Measurements from ENCODE around the gene DNAJB8.

Gene DNAJB8

GRCh38 chr3:128464188-128464587, 2.5 kb downstream of the DNAJB8 start:
- no peak for DNase-seq (ENCODE audit: low read depth)

- DNase-seq (ENCODE audit: low read depth), result no peak
These were observed 2.9 kb downstream of the DNAJB8 start for GRCh38 chr3:128463771-128464170.

GRCh38 chr3:128463354-128463753, 3.3 kb downstream of the DNAJB8 start:
- DNase-seq (ENCODE audit: low read depth), result no peak

GRCh38 chr3:128462931-128463330, 3.8 kb downstream of the DNAJB8 start:
- no peak for DNase-seq (ENCODE audit: low read depth)

GRCh38 chr3:128462341-128462910, 4.3 kb downstream of the DNAJB8 start:
- DNase-seq (ENCODE audit: low read depth), result no peak

DNA sequence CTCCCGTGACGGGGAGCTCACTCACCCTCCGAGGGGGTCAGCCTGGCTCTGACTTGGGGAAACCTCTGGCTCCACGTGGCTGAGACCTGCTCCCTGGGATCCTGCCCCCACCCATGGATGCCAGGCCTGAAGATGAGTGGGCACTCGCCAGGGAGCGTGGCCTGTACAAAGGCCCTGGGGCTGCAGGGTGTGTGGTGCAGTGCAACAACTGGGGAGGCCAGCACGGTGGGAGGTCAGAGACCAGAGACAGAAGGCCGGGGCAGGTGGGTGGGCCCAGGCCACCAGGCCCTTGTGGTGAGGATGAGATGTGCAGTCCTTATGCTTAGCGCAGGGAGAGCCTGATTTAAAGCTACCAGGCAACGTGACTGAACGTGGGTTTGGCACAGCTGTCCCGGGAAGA, 5.0 kb downstream of the DNAJB8 start:
- no peak for DNase-seq (ENCODE audit: low read depth)

DNA sequence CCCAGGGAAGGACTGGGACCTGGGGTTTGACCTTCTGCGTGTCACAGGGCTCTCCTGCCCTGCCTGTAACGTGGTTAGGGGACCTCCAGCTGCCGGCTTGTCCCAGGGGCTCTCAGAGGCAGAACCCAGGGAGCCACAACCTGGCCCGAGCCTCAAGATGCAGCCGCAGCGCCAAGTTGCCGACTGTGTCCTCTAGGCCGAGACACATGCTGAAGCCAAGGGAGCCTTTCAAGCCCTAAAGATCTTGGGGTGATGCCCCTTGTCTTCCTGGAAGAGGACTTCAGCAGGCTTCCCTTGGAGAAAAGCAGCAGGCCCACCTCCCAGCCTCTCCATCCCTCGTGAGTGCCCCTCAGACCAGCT, 7.2 kb downstream of the DNAJB8 start:
- no peak for DNase-seq (ENCODE audit: low read depth)

- no peak for DNase-seq (ENCODE audit: low read depth)
These were observed 7.8 kb downstream of the DNAJB8 start for GRCh38 chr3:128458746-128459460.

DNA sequence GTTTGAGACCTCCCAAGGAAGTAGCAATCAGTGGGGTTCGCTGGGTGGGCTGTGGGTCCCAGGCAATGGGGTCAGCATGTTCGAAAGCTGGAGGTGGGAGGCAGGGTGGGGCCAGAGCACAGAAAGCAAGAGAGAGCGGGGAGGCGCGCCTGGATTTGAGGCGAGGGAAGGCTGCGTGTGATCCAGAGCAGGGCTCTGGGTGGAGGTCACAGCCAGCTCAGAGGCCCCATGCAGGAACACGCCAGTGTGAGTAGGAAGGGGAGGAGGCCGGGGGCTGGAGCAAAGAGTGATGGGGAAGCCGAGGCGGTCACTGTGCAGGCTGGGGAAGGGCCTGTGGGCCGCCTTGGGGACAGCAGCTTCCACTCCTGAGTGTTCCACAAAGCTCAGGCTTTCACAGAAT, 8.8 kb downstream of the DNAJB8 start:
- no peak for DNase-seq (ENCODE audit: low read depth)

- DNase-seq (ENCODE audit: low read depth), result no peak
These were observed 9.6 kb downstream of the DNAJB8 start for GRCh38 chr3:128456776-128457715.

GRCh38 chr3:128455786-128456748, 10.6 kb downstream of the DNAJB8 start:
- no peak for DNase-seq (ENCODE audit: low read depth)

- no peak for DNase-seq (ENCODE audit: low read depth)
These were observed 11.6 kb downstream of the DNAJB8 start for GRCh38 chr3:128455116-128455515.

DNA sequence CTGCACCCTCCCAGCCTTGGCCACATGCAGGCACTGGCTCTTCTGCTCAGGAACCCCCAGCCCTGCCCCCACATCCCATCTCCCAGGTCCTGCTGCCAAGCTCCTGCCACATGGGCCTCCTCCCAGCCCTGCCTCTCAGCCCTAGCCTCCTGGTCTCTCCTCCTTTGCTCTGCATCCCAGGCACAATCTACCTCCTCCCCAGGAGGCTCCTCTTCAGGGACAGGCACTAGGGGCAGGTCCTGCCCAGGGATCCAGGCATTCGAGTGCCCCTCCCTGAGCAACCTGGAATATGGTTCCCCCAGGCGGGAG, 12.4 kb downstream of the DNAJB8 start:
- DNase-seq (ENCODE audit: low read depth), result no peak

- no peak for DNase-seq (ENCODE audit: low read depth)
These were observed 13.0 kb downstream of the DNAJB8 start for GRCh38 chr3:128453501-128454309.

DNA sequence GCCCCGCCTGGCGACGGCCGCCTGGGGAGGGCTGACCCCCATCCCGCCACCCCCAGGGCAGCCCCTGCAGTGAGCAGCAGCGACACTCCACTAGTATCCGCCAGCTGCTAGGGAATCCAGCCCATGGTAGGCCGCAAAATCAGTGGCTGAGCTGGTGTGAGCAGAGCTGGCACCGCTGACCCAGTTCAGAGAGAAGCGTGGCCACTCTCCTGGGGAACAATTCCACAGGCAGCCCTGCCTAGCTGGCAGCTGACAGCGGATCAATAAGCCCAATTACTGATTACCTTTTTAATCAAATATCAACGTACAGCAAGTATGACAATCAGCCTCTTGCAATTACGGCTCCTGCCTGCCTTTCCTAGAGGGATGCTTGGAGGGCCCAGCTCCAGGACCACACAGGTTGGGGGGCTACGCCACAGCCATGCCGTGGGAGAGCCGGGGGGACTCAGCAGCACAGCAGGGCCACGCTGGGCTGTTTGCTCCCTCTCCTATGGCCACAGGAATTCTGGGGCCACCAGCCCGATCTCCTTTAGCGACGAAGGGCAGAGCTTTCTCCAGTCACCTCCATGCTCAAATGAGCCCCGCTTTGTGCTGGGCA, 13.9 kb downstream of the DNAJB8 start:
- no peak for DNase-seq (ENCODE audit: low read depth)

DNA sequence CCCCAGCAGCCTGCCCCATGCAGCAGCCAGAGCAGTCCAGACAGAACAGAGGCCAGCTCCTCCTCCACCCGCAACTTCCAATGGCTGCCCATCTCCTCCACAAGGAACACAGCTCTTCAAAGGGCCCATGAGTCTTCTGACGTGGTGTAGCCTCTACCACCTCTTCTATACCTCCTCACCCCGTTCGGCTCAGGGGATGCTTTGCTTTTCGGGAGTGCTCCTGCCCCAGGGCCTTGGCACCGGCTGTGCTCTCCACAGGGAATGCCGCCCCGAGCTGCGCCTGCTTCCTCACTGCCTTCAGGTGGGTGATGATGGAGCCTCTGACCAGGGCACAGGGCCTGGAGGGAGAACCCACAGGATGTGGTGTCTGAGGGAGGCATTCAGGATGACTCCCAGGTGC, 14.6 kb downstream of the DNAJB8 start:
- DNase-seq (ENCODE audit: low read depth), result no peak

DNA sequence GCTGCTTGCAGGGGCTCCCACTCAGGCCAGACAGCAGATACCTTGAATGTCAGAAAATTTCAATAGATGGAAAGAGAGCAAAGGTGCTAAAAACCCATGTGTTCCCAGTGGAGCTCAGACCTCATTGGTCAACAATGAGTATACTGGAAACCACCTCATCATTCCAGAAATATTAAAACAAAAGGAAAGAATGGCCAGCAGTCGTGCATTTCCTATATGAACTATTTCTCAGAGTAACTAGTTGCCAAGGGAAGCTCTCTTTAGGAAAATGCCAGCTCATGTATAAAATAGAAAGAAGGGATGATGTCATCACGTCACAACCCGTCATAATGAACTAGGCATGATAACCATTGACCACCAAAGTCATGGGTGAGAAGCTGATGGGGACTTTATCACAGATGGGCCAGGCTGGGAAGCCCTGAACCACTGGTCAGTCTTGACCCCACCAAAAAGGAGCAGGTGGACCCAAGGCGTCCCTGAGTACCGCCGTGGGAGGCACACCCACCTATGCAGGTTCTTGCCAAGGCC, 17.5 kb downstream of the DNAJB8 start:
- no peak for DNase-seq (ENCODE audit: low read depth)

DNA sequence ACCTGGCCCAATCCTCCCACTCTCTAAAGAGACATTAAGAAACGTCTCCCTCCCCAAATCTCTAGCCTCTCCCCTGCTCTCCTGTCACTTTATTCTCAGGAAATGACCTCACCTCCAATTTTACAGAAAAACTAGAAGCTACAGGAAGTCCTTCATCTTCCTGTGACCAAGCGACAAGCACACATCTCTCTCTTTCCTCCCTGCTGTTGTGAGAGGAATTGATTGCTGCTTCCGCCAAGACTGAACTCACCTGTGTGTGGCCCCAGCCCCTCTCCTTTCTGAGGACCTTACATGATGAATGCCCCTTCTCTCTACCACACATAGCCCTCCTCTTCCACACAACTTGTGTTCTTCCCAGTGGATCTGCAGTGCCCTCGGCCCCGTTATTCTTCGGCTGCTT, 18.2 kb downstream of the DNAJB8 start:
- no peak for DNase-seq (ENCODE audit: low read depth)

GRCh38 chr3:128447561-128448013, 19.1 kb downstream of the DNAJB8 start:
- DNase-seq (ENCODE audit: low read depth), result peak; percentile 21

DNA sequence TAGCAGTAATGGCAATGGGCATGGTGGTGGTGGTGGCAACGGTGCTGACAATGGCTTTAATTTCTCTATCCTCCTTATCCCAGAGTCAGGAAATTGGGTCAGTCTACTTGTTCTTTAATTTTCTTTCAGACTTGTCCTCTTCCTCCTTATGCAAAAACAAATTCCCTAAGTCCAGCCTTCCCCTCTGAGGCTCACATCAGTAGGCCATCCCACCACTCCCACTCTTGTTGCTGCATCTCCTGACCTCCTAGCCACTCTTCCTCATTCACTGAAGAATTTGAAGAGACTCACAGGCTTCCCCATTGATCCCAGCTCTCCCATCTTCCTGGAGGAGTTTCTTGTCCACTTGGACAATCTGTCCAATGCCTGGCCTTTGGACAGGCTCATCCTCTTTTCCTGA, 19.9 kb downstream of the DNAJB8 start:
- DNase-seq (ENCODE audit: low read depth), result no peak
